Vagina (tissue), 2 donors: ENCODE data around the gene HTR3B. TPM values are rescaled to one million over a fixed set of nuclear protein-coding genes. Genes with fewer than 3 reads are reported as not detected.
"Not testable (repeated sequence)": the region's sequence is repeated elsewhere in the genome, so short reads cannot be mapped to it uniquely, and the experiment has no call there.

Experiments
- DNase-seq, 2 donors: peaks; one replicate each; pipeline ENCODE4 v3.0.0-alpha.2; 2017; ENCODE audit errors: extremely low spot score in 2 of 2
- H3K27ac ChIP-seq: fragments of 200-600 bp; sonication (generic); one replicate; pipeline ENCODE4 v1.5.1; 2019
- H3K27me3 ChIP-seq: fragments of 200-600 bp; sonication (generic); one replicate; pipeline ENCODE4 v1.5.1; 2019
- H3K36me3 ChIP-seq, 2 donors: fragments of 200-600 bp; sonication (generic); one replicate each; pipeline ENCODE4 v1.5.1; 2017 to 2019
- H3K4me1 ChIP-seq: fragments of 200-600 bp; sonication (generic); one replicate; pipeline ENCODE4 v1.5.1; 2019
- H3K4me3 ChIP-seq, 2 donors: fragments of 200-600 bp; sonication (generic); 1 replicate in 1 of 2; 2 replicates in 1 of 2; pipeline ENCODE4 v1.5.1; 2016 to 2019
- H3K9me3 ChIP-seq: fragments of 200-600 bp; sonication (generic); one replicate; pipeline ENCODE4 v1.5.1; 2019
- CTCF ChIP-seq, 3 experiments: fragments of 450-650 bp in 2 of 3; fragments of 200-600 bp in 1 of 3; sonication (generic) in 1 of 3; IDR thresholded peaks; one replicate each; pipeline ENCODE4 v1.5.1; 2017 to 2019; ENCODE audit warnings: antibody characterized with exemption in 3 of 3, mild to moderate bottlenecking in 2 of 3, moderate library complexity in 2 of 3
- POLR2A ChIP-seq, 2 donors: fragments of 450-650 bp; IDR thresholded peaks; one replicate each; pipeline ENCODE4 v1.6.1; 2017; ENCODE audit warnings: antibody characterized with exemption in 2 of 2, mild to moderate bottlenecking in 2 of 2, moderate library complexity in 2 of 2
- POLR2AphosphoS5 ChIP-seq, 2 donors: sonication (generic); formaldehyde crosslinking; IDR thresholded peaks; one replicate each; pipeline ENCODE4 v1.9.0; 2017; ENCODE audit warnings: antibody characterized with exemption in 2 of 2, mild to moderate bottlenecking in 2 of 2, low read depth in 1 of 2; ENCODE audit not compliant: insufficient read depth in 1 of 2
- intact Hi-C: fragments of 100-400 bp; cut with DNase I; formaldehyde crosslinking; loops from one replicate; pipeline ENCODE4 v1.15.1; 2023
- total RNA-seq: library from RNA; depleted of rRNA; stranded (reverse); fragments of >200 nt; gene quantifications from one replicate; pipeline ENCODE4 v1.2.3, GENCODE V29; 2016

The HTR3B gene
- total RNA-seq, 1 donor from 2014 or later, result not detected

GRCh38 chr11:113876798-113877669 is 27.6 kb upstream of the HTR3B start:
- Histone ChIP-seq H3K9me3 (no peaks in the 10 kb centered on the region), H3K36me3 (no peaks in the 10 kb centered on the region), H3K4me1 (peaks cover 31% of the 10 kb centered on the region), H3K27ac (no peak overlapping the region), H3K4me3 (no peak overlapping the region), H3K27me3 (no peaks in the 10 kb centered on the region)
- intact Hi-C loops, result no loop called here
- DNase-seq, result peak in 1 of 2 donors; percentile 83
- no peak for TF ChIP-seq POLR2A (IDR thresholded peaks at IDR 0.05)
- TF ChIP-seq POLR2AphosphoS5 (IDR thresholded peaks at IDR 0.05; ENCODE audit: insufficient read depth in 1 of 2, low read depth in 1 of 2), result no peak
- TF ChIP-seq CTCF (IDR thresholded peaks at IDR 0.05), result no peak

- Histone ChIP-seq H3K27ac (no peak overlapping the region), H3K27me3 (no peaks in the 10 kb centered on the region), H3K36me3 (no peaks in the 10 kb centered on the region), H3K4me3 (no peak overlapping the region), H3K9me3 (no peaks in the 10 kb centered on the region), H3K4me1 (peaks cover 25% of the 10 kb centered on the region)
- TF ChIP-seq CTCF (IDR thresholded peaks at IDR 0.05) (no peak), POLR2A (IDR thresholded peaks at IDR 0.05) (no peak), POLR2AphosphoS5 (IDR thresholded peaks at IDR 0.05; ENCODE audit: insufficient read depth in 1 of 2, low read depth in 1 of 2) (no peak)
- intact Hi-C loops, result no loop called here
- peak in 1 of 2 donors; percentile 54 for DNase-seq
Measured at GRCh38 chr11:113877670-113878055, 26.9 kb upstream of the HTR3B start.

- H3K36me3 ChIP-seq, H3K9me3 ChIP-seq, H3K4me1 ChIP-seq, H3K27ac ChIP-seq, intact Hi-C loops, H3K4me3 ChIP-seq, H3K27me3 ChIP-seq: not testable (repeated sequence)
- DNase-seq, result peak in 1 of 2 donors; percentile 65
Measured at GRCh38 chr11:113879446-113879845, 25.1 kb upstream of the HTR3B start.

DNA sequence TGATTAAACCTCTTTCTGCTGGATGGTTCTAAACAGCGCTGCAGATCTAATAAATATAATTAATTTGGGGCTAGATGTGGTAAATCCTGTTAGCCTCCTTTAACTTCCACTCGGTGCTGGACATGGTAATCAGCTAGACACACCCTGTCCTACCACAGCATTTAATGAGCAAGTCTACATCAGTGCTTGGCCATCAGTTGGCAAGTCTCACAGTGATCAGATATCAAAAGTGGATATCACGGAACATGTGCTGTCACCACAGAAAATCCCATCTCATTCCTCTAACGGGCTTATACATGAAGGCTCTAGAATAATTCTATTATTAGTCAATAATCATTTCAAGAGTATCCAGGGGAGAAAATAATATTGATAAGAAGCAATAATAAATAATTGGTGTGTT is 23.6 kb upstream of the HTR3B start:
- no peak overlapping the region for H3K27ac ChIP-seq
- H3K27me3 ChIP-seq, result no peaks in the 10 kb centered on the region
- intact Hi-C loops, result no loop called here
- TF ChIP-seq CTCF (IDR thresholded peaks at IDR 0.05), result no peak
- no peak for TF ChIP-seq POLR2AphosphoS5 (IDR thresholded peaks at IDR 0.05; ENCODE audit: insufficient read depth in 1 of 2, low read depth in 1 of 2)
- TF ChIP-seq POLR2A (IDR thresholded peaks at IDR 0.05), result no peak
- DNase-seq, result peak in 1 of 2 donors; percentile 44
- H3K36me3 ChIP-seq, result no peaks in the 10 kb centered on the region
- H3K4me3 ChIP-seq, result no peak overlapping the region
- no peaks in the 10 kb centered on the region for H3K9me3 ChIP-seq
- H3K4me1 ChIP-seq, result peaks cover 5% of the 10 kb centered on the region

DNA sequence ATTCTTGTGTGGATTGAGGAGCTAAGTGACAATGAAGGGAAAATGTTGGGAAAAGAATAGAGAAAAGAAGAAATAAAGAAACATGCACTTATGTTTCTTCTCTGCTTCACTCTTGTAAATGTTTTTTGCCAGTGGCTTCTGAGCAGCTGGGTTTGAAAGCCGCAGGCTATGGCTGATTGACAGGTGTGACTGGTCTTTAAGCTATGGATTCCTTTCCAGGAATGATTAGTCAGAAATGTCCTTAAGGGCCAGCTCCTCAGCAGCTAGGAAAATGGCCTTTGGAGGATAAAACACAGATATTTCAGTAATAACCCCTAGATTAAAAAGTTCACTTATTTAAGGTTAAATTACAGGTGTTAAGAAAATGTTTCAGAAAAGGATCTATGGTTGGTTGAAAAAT is 22.7 kb upstream of the HTR3B start:
- H3K27me3 ChIP-seq, result no peaks in the 10 kb centered on the region
- no peaks in the 10 kb centered on the region for H3K36me3 ChIP-seq
- TF ChIP-seq POLR2A (IDR thresholded peaks at IDR 0.05) (no peak), CTCF (IDR thresholded peaks at IDR 0.05) (no peak), POLR2AphosphoS5 (IDR thresholded peaks at IDR 0.05; ENCODE audit: insufficient read depth in 1 of 2, low read depth in 1 of 2) (no peak)
- no peaks in the 10 kb centered on the region for H3K4me1 ChIP-seq
- H3K9me3 ChIP-seq, result no peaks in the 10 kb centered on the region
- intact Hi-C loops, result no loop called here
- peak in 1 of 2 donors; percentile 11 for DNase-seq
- no peak overlapping the region for H3K27ac ChIP-seq
- H3K4me3 ChIP-seq, result no peak overlapping the region
